Measurements from ENCODE around the gene SECISBP2L.

Gene SECISBP2L

DNA sequence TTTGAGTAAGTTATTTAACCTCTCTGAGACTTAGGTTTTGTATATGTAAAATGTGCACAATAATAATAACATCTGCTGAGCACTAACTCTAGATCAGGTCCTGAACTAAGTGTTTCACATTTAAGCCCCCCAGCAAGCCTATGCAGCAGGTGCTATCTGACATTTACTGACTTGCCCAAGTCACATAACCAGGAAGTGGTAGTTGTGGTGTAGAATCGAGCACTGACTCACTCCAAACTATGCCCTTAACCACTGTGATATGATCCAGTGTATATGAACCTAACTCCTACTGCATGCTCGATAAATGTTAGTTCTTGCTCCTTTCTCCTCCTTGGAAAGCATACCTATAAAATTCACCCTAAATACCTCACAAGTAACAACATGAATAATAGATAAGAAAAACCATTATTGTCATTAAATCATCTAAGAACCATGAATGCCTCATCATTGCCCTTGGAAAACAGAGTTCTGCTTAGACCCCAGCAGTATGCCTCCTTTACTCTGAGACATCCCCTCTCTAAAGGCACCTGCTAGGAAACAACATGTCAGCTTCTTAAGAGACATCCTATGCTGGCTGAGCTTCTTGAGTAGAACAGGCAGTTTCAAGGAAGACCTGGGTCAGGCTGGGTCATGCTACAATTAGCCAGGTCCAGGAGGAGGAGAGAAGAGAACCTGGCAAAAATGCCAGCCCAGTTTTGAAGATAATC lies 79.5 kb downstream of the SECISBP2L start:
- DNase-seq (ENCODE audit: low read depth) = peak; percentile 20

DNA sequence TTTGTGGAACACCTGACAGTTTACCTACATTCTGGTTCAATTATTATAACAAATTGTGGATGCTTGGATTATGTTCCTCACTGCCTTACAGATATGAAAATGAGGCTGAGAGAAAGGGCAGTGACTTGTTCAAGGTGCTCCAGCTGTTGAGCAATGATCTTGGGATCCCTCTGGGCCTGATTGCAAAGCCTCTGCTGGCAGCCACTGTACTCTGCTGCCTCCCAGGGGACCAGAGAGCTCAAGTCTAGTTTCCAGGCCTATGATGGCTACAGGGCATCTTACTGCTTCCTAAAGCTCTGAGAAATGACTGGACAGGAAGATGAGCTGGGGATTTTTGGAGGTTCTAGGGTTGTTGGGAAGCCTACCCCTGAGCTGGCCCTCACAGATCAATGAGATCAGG lies 80.3 kb downstream of the SECISBP2L start:
- no peak for DNase-seq (ENCODE audit: low read depth)

DNA sequence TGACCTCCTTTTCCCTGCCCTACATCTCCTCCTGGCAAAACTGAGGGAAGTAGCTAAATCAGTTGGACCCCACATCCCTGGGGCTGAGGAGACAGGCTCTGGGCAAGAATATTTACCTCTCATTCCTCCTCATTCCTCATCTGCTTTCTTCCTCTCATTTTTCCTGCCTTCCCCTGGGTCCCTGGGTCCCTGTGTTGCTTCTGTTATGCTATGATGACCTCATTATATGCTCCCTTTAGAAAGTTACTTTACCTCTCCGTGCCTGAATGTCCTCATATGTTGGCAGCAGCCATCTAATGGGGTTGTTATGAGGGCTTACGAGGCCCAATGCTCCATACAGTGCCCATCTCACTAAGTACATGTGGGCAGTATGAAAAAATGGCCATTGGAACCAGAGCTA lies 81.3 kb downstream of the SECISBP2L start:
- no peak for DNase-seq (ENCODE audit: low read depth)

DNA sequence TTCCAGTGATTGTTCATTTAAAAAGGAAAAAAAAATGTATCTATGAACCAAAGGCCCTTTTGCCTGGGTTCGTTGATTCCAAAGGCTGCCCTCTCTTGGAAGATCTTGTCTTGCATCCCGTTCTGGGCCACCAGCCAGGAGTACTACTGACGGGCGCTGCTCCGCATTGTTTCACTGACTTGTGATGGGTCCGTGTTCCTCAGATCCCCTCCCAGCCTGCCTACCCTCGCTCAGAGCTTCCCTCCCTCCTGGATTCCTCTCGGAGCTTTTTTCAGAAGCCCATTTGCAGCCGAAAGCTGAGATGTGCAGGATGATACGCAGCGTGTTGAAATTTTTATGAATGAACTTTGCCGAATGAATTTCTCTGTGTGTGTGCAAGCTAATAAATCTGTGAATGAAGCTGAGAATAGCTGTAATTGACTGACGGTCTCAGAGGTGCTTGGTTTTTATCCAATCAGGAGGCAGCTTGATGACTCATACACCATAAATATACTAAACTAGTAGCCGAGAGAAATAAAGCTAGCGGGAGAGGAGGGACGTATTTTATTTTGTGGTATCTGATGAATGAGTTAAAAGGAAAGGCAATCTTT lies 82.6 kb downstream of the SECISBP2L start, which contains the start of gene SHC4:
TSS of gene SHC4 (minus strand) at position 396 of the 590 bp plus-strand sequence. CDS start 904 bp downstream, outside the sequence.
- DNase-seq (ENCODE audit: low read depth) = no peak

DNA sequence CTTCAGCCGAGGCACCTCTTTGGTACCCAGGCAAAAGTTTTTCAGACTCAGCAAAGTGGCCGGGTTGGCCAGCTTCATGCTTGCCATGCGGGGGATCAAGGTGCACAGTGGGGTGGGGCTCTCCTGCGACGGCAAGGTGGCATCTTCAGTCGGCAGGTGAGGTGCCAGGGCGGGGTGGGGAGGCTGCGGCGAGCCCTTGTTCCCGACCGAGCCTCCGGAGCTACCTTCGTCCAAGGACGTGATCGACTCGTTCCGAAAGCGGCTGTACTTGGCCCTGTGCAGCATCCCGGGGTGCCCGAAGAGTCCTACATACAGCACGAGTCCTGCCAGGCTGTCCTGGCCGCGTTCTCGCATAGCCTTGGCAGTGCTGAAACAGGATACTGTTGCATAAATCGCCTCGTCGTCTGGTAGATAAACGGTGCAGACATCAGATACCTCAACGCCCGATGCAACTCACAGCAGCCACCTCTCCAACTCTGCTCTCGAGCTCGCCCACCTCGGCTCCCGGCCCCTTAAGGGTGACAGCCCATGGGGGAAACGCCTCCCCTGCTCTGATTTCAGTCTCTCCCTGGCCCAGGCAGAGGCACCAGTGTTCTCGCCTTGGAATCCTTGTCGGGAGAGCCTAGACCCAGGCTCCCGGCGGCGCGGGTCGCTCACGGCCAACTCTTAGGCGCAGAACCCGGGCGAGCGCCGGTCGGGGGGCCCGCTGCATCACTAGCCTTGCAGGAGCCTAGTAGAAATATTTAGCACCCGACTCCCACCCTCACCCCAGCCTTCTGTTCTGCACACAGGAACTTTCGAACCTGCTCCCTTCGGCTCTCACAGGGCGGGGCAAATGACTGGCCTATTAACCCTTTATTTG lies 83.4 kb downstream of the SECISBP2L start:
- DNase-seq (ENCODE audit: low read depth) = no peak

DNA sequence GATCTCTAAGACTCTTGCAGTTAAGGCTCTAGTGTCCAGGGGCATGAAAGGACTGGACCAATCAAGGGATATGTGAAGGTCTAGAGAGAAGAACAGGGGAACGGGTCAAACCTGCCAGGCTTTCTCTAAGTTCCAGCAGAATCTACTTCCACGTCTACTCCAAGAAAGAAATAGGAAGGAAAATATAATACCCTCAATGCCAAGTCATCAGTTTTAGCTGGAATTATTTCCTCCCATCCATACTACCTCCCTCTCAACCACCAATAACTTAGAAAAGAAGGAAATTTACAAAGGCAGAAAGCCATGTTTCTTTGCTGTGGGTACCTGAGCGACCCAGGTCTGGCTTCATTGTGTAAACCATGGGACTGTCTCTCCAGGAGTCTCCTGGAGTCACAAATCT lies 90.3 kb downstream of the SECISBP2L start:
- DNase-seq (ENCODE audit: low read depth) = no peak

DNA sequence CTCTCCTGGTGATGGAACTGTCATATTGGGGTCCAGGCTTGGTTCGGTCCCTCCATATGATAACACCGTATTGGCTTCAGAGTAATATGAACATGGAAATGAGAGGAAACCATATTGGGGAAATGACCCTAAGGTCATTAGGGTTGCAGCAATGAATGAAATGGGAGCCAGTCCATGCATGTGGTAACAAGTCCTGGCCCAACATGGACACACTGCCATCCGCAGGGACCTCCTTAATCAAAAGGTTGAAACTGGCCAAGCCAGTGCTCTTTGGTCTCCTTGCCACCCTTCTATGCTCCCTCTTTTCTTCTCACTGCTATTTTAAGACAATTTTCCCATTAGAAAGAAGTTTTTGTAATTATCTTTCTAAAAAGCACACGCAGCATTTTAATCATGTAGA lies 90.9 kb downstream of the SECISBP2L start:
- no peak for DNase-seq (ENCODE audit: low read depth)

DNA sequence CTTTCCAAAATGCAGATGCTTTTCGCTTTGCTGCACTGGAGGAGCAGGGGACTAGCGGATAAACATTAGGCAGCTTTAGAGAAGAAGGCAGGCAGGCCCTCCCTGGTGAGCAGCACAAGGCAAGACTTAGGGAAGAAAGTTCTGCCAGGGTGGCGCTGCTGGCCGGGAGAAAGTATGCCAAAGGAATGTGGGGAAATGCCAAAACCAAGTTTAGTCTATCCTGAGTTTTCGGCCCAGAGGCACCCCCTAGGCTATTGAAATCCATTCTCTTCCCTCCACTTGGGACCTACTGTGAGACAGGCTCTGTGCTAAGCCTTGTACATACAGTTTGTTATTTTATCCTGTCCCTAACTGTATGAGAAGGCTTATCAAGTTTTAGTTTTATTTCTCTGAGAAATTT lies 91.7 kb downstream of the SECISBP2L start:
- no peak for DNase-seq (ENCODE audit: low read depth)

DNA sequence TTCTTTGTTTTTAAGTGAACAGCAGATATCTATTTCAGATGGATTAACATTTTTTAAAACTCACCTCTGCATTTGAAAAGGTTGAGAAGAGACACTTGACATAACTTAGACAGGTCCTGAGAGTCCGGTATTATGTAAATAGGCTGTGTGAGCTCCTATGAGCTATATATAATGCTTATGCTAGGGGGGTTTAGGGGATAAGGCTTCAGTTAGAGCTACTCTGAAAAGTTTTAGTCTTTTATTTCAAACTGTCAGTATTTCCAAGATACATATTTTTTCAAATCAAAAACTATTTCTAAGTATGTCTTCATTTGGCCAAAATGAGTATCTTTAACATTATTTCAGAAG lies 99.4 kb downstream of the SECISBP2L start:
- no peak for DNase-seq (ENCODE audit: low read depth)

DNA sequence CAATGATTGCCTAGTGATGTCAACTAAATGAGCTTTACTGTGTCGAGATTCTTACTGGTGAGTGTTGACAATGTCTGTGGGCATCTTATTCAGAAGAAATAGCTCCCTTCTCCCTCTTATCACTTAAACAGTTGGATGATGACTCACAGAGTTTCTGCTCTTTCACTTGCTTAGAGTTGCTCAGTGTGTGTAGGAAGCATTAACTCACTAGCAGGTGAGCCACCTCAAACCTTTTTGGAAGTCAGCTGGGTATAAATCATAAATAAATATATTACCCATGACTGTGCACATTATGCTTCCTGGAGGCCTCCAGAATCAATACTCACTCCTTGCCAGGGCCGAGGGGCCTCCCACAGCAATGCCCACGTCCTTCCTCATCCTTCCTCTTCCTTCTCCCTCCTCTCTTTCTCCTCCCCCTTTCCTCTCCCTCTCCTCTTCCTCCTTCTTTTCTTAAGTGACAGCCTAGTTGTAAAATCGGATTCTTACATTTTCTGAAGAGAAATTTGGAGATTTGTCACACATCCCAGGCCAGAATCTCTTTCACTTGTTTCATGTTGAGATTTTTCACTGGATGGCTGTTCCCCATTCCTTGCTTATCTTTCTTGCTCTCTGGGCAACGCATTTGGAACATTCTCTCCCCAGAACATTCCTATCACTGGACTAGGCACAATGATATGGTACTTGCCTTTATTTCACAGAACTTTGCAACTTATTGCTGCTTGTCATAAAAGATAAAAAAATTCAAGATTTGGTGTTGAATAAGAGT lies 100.0 kb downstream of the SECISBP2L start:
- no peak for DNase-seq (ENCODE audit: low read depth)

DNA sequence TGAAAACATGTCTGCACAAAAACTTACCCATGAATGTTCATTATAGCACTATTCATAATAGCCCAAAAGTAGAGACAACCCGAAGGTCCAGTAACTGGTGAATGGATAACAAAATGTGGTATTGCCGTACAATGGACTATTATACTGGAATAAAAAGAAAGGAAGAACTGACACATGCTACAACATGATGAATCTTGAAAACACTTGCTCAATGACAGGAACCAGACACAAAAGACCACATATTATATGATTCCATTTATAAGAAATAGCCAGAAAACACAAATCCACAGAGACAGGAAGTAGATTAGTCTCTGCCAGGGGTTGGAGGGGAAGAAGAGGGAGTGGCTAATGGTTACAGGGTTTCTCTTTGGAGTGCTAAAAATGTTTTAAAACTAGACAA lies 100.9 kb downstream of the SECISBP2L start:
- no peak for DNase-seq (ENCODE audit: low read depth)

DNA sequence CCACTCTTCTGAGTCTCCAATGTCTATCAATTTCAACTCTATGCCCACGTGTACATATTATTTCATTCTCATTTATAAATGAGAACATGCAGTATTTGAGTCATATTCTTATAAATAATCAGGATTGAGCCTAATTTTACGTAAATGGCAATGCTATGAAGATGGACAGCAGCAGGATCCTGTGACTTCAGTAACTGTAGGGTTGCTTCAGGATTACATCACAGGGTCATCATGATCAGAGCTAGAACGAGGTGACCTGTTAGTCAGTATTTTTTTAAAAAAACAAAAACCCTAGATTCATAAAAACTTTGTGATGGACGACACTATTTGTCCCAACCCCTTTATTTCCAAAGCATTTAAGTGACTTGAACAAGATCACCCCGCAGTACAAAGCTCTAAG lies 104.3 kb downstream of the SECISBP2L start:
- DNase-seq (ENCODE audit: low read depth) = no peak

DNA sequence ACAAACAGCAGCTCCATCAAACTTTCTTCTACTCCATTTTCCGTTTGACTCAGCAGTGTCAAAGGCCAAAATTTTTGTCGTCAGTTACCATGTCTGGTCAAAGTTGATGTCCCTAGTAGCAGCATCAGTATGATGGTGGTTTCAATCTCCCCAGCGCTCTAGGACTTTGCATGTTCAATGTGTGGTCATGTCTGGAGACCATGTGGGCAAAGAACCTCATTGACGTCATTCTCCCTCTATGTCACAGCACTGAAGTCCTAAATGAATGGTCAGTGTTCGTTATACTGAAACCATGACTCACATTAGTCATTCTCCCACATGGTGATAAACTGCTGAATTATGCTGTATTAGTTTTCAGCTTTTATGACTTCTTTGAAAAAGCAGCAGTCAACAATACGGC lies 105.7 kb downstream of the SECISBP2L start:
- no peak for DNase-seq (ENCODE audit: low read depth)

DNA sequence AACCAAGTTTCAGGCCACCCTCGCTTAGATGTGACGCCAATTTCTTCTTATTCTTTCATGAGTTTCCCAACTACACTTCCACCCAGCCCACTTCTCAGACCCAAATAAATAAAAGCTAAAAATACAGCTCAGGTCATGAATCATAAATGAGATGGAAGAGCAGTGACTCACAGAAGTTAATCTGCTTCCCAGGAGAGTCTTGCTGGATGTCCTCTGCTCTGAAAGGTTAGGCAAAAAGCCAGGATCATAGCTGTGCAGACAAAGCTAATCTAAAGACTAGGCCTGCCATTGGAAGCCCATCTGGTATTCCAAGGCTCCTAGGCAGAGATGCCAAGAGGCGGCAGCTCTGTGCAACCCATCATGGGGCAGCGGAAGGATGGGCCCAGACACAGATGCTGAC lies 106.6 kb downstream of the SECISBP2L start:
- no peak for DNase-seq (ENCODE audit: low read depth)

Measured in stimulated activated CD8-positive, alpha-beta memory T cell treated with anti-CD3 and anti-CD28 coated beads, Interleukin-12 subunit alpha, Interleukin-12 subunit beta, amount 100 ng/mL, for 1 hour (primary cell).